H1 (cell line): ENCODE measurements around the gene KIF5A. TPM values are rescaled to one million over a fixed set of nuclear protein-coding genes. Genes with fewer than 3 reads are reported as not detected.

Source experiments
- BACH1 ChIP-seq: IDR thresholded peaks from 2 replicates; pipeline ENCODE4 v1.6.1; 2012; ENCODE audit warnings: low read length, improper control_type of control experiment
- CBX5 ChIP-seq: fragments of 300-800, 300-1000 bp; sonication (generic); IDR thresholded peaks from 2 replicates; pipeline ENCODE4 v1.7.1; 2016; ENCODE audit warnings: antibody characterized with exemption, low read length, low read depth
- CTBP2 ChIP-seq: IDR thresholded peaks from 2 replicates; pipeline ENCODE4 v1.7.0; 2011; ENCODE audit warnings: borderline replicate concordance, mild to moderate bottlenecking, moderate library complexity, mixed read lengths, low read length; ENCODE audit not compliant: insufficient read depth, insufficient read length
- GABPA ChIP-seq: IDR thresholded peaks from 2 replicates; pipeline ENCODE4 v1.6.1; 2011; ENCODE audit warnings: mild to moderate bottlenecking, low read length, moderate library complexity, borderline replicate concordance; ENCODE audit not compliant: insufficient read depth
- HDAC6 ChIP-seq: IDR thresholded peaks from one replicate; pipeline ENCODE4 v1.7.1; 2012; ENCODE audit warnings: low read depth, mild to moderate bottlenecking, inconsistent platforms, low read length, moderate library complexity
- NRF1 ChIP-seq: IDR thresholded peaks from 2 replicates; pipeline ENCODE4 v1.6.1; 2011; ENCODE audit warnings: mild to moderate bottlenecking, low read depth, low read length, improper control_type of control experiment
- SIX5 ChIP-seq: IDR thresholded peaks from 2 replicates; pipeline ENCODE4 v1.6.1; 2011; ENCODE audit warnings: mild to moderate bottlenecking, low read depth, low read length
- SP1 ChIP-seq: IDR thresholded peaks from 2 replicates; pipeline ENCODE4 v1.6.1; 2011; ENCODE audit warnings: low read depth, low read length
- TAF1 ChIP-seq: IDR thresholded peaks from 2 replicates; pipeline ENCODE4 v1.6.1; 2011; ENCODE audit warnings: mild to moderate bottlenecking, low read depth, low read length
- polyA plus RNA-seq, 7 experiments: library from polyadenylated mRNA; depleted of rRNA in 3 of 7; stranded (reverse) in 5 of 7; unstranded in 2 of 7; fragments of >200 nt in 5 of 7; fragments of 200-250 nt in 2 of 7; gene quantifications; 1 replicate in 5 of 7; 2 replicates in 1 of 7; 4 replicates in 1 of 7; pipeline versions ENCODE4 v1.2.1 to v1.2.3, GENCODE V29; 2011 to 2013; ENCODE audit warnings: missing spikeins in 2 of 7, mixed read lengths in 2 of 7
- total RNA-seq: library from RNA; stranded (reverse); fragmentation: NEBNext Ultra II Directional; extraction: Animal tissue kit (Norgen Biotek cat#: 25700); gene quantifications from 2 replicates; pipeline ENCODE4 v1.2.1, GENCODE V29; 2021
- TF ChIP-seq, protein P1 (sequence below): fragments of 300-600 bp; sonication (generic); IDR thresholded peaks from 2 replicates; pipeline ENCODE4 v1.7.1; 2012; ENCODE audit warnings: low read length, moderate library complexity, mild to moderate bottlenecking, inconsistent platforms; ENCODE audit not compliant: insufficient replicate concordance
- TF ChIP-seq, protein P2 (sequence below): IDR thresholded peaks from 2 replicates; pipeline ENCODE4 v1.6.1; 2012; ENCODE audit warnings: inconsistent platforms

Gene KIF5A
- total and polyA plus RNA-seq, 2 of the 8 experiments (the other 6 are each of a cell fraction or from before 2014, with no cell fraction given): 10.7 to 21.9 TPM

DNA sequence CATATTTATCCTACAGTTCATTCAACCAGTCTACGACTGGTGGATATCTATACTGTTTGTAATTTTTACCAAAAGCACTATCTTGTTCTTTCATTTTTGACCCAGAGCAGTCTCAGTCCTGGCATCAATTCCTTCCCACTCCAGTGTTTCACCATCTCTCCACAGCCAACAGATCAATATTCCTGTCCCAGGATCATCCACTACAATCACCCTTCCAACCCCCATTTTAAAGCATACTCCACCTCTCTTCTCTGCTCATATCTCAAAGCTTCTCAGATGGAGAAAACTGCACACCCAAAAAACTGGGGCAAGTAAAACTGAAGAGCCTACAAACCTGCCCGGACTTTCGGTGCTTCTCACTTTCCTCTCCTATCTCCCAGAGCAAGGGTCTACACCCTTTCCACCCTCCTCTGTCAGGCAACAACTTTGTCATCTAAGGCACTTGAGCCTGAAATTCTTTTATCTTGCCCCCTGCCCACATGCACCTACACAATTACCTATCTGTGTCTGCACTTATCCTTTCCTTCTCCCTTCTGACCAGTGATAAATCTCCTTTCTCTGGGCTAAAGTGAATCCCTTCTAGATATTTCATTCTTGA is 37.1 kb downstream of the KIF5A start (continued):
- TF ChIP-seq, protein P1, sequence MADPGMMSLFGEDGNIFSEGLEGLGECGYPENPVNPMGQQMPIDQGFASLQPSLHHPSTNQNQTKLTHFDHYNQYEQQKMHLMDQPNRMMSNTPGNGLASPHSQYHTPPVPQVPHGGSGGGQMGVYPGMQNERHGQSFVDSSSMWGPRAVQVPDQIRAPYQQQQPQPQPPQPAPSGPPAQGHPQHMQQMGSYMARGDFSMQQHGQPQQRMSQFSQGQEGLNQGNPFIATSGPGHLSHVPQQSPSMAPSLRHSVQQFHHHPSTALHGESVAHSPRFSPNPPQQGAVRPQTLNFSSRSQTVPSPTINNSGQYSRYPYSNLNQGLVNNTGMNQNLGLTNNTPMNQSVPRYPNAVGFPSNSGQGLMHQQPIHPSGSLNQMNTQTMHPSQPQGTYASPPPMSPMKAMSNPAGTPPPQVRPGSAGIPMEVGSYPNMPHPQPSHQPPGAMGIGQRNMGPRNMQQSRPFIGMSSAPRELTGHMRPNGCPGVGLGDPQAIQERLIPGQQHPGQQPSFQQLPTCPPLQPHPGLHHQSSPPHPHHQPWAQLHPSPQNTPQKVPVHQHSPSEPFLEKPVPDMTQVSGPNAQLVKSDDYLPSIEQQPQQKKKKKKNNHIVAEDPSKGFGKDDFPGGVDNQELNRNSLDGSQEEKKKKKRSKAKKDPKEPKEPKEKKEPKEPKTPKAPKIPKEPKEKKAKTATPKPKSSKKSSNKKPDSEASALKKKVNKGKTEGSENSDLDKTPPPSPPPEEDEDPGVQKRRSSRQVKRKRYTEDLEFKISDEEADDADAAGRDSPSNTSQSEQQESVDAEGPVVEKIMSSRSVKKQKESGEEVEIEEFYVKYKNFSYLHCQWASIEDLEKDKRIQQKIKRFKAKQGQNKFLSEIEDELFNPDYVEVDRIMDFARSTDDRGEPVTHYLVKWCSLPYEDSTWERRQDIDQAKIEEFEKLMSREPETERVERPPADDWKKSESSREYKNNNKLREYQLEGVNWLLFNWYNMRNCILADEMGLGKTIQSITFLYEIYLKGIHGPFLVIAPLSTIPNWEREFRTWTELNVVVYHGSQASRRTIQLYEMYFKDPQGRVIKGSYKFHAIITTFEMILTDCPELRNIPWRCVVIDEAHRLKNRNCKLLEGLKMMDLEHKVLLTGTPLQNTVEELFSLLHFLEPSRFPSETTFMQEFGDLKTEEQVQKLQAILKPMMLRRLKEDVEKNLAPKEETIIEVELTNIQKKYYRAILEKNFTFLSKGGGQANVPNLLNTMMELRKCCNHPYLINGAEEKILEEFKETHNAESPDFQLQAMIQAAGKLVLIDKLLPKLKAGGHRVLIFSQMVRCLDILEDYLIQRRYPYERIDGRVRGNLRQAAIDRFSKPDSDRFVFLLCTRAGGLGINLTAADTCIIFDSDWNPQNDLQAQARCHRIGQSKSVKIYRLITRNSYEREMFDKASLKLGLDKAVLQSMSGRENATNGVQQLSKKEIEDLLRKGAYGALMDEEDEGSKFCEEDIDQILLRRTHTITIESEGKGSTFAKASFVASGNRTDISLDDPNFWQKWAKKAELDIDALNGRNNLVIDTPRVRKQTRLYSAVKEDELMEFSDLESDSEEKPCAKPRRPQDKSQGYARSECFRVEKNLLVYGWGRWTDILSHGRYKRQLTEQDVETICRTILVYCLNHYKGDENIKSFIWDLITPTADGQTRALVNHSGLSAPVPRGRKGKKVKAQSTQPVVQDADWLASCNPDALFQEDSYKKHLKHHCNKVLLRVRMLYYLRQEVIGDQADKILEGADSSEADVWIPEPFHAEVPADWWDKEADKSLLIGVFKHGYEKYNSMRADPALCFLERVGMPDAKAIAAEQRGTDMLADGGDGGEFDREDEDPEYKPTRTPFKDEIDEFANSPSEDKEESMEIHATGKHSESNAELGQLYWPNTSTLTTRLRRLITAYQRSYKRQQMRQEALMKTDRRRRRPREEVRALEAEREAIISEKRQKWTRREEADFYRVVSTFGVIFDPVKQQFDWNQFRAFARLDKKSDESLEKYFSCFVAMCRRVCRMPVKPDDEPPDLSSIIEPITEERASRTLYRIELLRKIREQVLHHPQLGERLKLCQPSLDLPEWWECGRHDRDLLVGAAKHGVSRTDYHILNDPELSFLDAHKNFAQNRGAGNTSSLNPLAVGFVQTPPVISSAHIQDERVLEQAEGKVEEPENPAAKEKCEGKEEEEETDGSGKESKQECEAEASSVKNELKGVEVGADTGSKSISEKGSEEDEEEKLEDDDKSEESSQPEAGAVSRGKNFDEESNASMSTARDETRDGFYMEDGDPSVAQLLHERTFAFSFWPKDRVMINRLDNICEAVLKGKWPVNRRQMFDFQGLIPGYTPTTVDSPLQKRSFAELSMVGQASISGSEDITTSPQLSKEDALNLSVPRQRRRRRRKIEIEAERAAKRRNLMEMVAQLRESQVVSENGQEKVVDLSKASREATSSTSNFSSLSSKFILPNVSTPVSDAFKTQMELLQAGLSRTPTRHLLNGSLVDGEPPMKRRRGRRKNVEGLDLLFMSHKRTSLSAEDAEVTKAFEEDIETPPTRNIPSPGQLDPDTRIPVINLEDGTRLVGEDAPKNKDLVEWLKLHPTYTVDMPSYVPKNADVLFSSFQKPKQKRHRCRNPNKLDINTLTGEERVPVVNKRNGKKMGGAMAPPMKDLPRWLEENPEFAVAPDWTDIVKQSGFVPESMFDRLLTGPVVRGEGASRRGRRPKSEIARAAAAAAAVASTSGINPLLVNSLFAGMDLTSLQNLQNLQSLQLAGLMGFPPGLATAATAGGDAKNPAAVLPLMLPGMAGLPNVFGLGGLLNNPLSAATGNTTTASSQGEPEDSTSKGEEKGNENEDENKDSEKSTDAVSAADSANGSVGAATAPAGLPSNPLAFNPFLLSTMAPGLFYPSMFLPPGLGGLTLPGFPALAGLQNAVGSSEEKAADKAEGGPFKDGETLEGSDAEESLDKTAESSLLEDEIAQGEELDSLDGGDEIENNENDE: no peak
- TF ChIP-seq CBX5 (no peak), SP1 (no peak), HDAC6 (no peak), TAF1 (no peak), SIX5 (no peak), BACH1 (no peak), CTBP2 (no peak), NRF1 (no peak), GABPA (no peak)
- TF ChIP-seq, protein P2, sequence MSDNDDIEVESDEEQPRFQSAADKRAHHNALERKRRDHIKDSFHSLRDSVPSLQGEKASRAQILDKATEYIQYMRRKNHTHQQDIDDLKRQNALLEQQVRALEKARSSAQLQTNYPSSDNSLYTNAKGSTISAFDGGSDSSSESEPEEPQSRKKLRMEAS: no peak
